Activated CD4-positive, alpha-beta T cell treated with anti-CD3 and anti-CD28 coated beads, Interleukin-2, amount 10 ng/mL, durations not matched to agents 24 days and 14 days (primary cell): ENCODE results near the gene CUEDC1. TPM values are rescaled to one million over a fixed set of nuclear protein-coding genes. Genes with fewer than 3 reads are reported as not detected.

Experiments used
- DNase-seq: peaks from one replicate; pipeline ENCODE4 v3.0.0; 2022
- H3K27ac Mint-ChIP-seq: one replicate; pipeline ENCODE4 v1.8.0; 2022; ENCODE audit warnings: mild to moderate bottlenecking, mixed read lengths
- H3K27me3 Mint-ChIP-seq: one replicate; pipeline ENCODE4 v1.8.0; 2022; ENCODE audit warnings: mixed read lengths
- H3K36me3 Mint-ChIP-seq: one replicate; pipeline ENCODE4 v1.8.0; 2022; ENCODE audit warnings: low read depth, mild to moderate bottlenecking, mixed read lengths
- H3K4me1 Mint-ChIP-seq: one replicate; pipeline ENCODE4 v1.8.0; 2021; ENCODE audit warnings: mixed read lengths
- H3K4me3 Mint-ChIP-seq: one replicate; pipeline ENCODE4 v1.8.0; 2022; ENCODE audit warnings: mild to moderate bottlenecking, moderate library complexity, mixed read lengths
- H3K9me3 Mint-ChIP-seq: one replicate; pipeline ENCODE4 v1.8.0; 2021; ENCODE audit warnings: mixed read lengths
- intact Hi-C: fragments of 100-400 bp; cut with micrococcal nuclease; formaldehyde crosslinking; loops from one replicate; pipeline ENCODE4 v1.15.1; 2023
- total RNA-seq: library from RNA; stranded (reverse); gene quantifications from 2 replicates; pipeline ENCODE4 v1.2.3, GENCODE V29; 2022

Gene CUEDC1
- total RNA-seq, 1 donor from 2014 or later = 0.58 TPM

GRCh38 chr17:57832314-57833178, 122.7 kb downstream of the CUEDC1 start:
- Mint-ChIP-seq H3K27ac (no peak overlapping the region), H3K27me3 (no peaks in the 10 kb centered on the region), H3K36me3 (peaks cover 6% of the 10 kb centered on the region), H3K4me1 (peaks cover 5% of the 10 kb centered on the region), H3K4me3 (no peak overlapping the region), H3K9me3 (no peaks in the 10 kb centered on the region)
- intact Hi-C loops = loop anchor here (1.0 kb wide), 2 partner anchors 49 to 701 kb away; no protein-coding TSS in a partner anchor
- no peak for DNase-seq

- no peak for DNase-seq
- H3K4me1 Mint-ChIP-seq = peaks cover 5% of the 10 kb centered on the region
- no peaks in the 10 kb centered on the region for H3K36me3 Mint-ChIP-seq
- intact Hi-C loops = no loop called here
- H3K4me3 Mint-ChIP-seq = no peak overlapping the region
- H3K9me3 Mint-ChIP-seq = no peaks in the 10 kb centered on the region
- no peak overlapping the region for H3K27ac Mint-ChIP-seq
- no peaks in the 10 kb centered on the region for H3K27me3 Mint-ChIP-seq
Observed at GRCh38 chr17:57830880-57831279, 124.3 kb downstream of the CUEDC1 start.

- Mint-ChIP-seq H3K36me3 (no peaks in the 10 kb centered on the region), H3K4me1 (no peaks in the 10 kb centered on the region), H3K9me3 (no peaks in the 10 kb centered on the region), H3K27me3 (peaks cover 2% of the 10 kb centered on the region), H3K27ac (no peak overlapping the region), H3K4me3 (no peak overlapping the region)
- DNase-seq = no peak
- intact Hi-C loops = no loop called here
Observed at GRCh38 chr17:57823469-57824401, 131.5 kb downstream of the CUEDC1 start.

GRCh38 chr17:57819867-57820266, 135.3 kb downstream of the CUEDC1 start:
- DNase-seq = no peak
- no peaks in the 10 kb centered on the region for H3K4me1 Mint-ChIP-seq
- H3K27ac Mint-ChIP-seq = no peak overlapping the region
- intact Hi-C loops = no loop called here
- H3K4me3 Mint-ChIP-seq = no peak overlapping the region
- no peaks in the 10 kb centered on the region for H3K36me3 Mint-ChIP-seq
- H3K9me3 Mint-ChIP-seq = no peaks in the 10 kb centered on the region
- peaks cover 9% of the 10 kb centered on the region for H3K27me3 Mint-ChIP-seq

GRCh38 chr17:57819285-57819684, 135.9 kb downstream of the CUEDC1 start:
- H3K4me1 Mint-ChIP-seq = no peaks in the 10 kb centered on the region
- H3K27ac Mint-ChIP-seq = no peak overlapping the region
- DNase-seq = no peak
- peaks cover 11% of the 10 kb centered on the region for H3K27me3 Mint-ChIP-seq
- no peaks in the 10 kb centered on the region for H3K36me3 Mint-ChIP-seq
- intact Hi-C loops = no loop called here
- H3K4me3 Mint-ChIP-seq = no peak overlapping the region
- H3K9me3 Mint-ChIP-seq = no peaks in the 10 kb centered on the region

GRCh38 chr17:57818066-57818465, 137.1 kb downstream of the CUEDC1 start:
- intact Hi-C loops = no loop called here
- no peak for DNase-seq
- Mint-ChIP-seq H3K9me3 (no peaks in the 10 kb centered on the region), H3K27me3 (peaks cover 13% of the 10 kb centered on the region), H3K27ac (no peak overlapping the region), H3K36me3 (no peaks in the 10 kb centered on the region), H3K4me3 (no peak overlapping the region), H3K4me1 (no peaks in the 10 kb centered on the region)

- Mint-ChIP-seq H3K27me3 (peaks cover 16% of the 10 kb centered on the region), H3K4me3 (no peak overlapping the region), H3K27ac (no peak overlapping the region), H3K9me3 (no peaks in the 10 kb centered on the region), H3K4me1 (no peaks in the 10 kb centered on the region), H3K36me3 (no peaks in the 10 kb centered on the region)
- DNase-seq = no peak
- intact Hi-C loops = no loop called here
Observed at GRCh38 chr17:57817299-57817698, 137.9 kb downstream of the CUEDC1 start.

GRCh38 chr17:57814421-57814820, 140.8 kb downstream of the CUEDC1 start:
- Mint-ChIP-seq H3K27ac (no peak overlapping the region), H3K9me3 (no peaks in the 10 kb centered on the region), H3K4me1 (no peaks in the 10 kb centered on the region), H3K36me3 (no peaks in the 10 kb centered on the region), H3K27me3 (peaks cover 37% of the 10 kb centered on the region), H3K4me3 (no peak overlapping the region)
- DNase-seq = no peak
- intact Hi-C loops = no loop called here

- no peak overlapping the region for H3K27ac Mint-ChIP-seq
- peaks cover 44% of the 10 kb centered on the region for H3K27me3 Mint-ChIP-seq
- no peak for DNase-seq
- H3K36me3 Mint-ChIP-seq = no peaks in the 10 kb centered on the region
- no peaks in the 10 kb centered on the region for H3K9me3 Mint-ChIP-seq
- intact Hi-C loops = no loop called here
- H3K4me3 Mint-ChIP-seq = no peak overlapping the region
- no peaks in the 10 kb centered on the region for H3K4me1 Mint-ChIP-seq
Observed at GRCh38 chr17:57811638-57812280, 143.5 kb downstream of the CUEDC1 start.

Other genes with a start within 250 kb of the CUEDC1 start
- gene CCDC182, start 210.1 kb downstream of the CUEDC1 start, total RNA-seq = not detected in 2 replicates
- 83.3 and 84.8 TPM in 2 replicates for gene MRPS23, start 105.4 kb downstream of the CUEDC1 start, total RNA-seq
- 35.4 and 37.3 TPM in 2 replicates for gene VEZF1, start 32.8 kb upstream of the CUEDC1 start, total RNA-seq
- 510 and 515 TPM in 2 replicates for gene SRSF1, start 51.8 kb upstream of the CUEDC1 start, total RNA-seq
- 36.6 and 37.2 TPM in 2 replicates for gene DYNLL2, start 128.0 kb upstream of the CUEDC1 start, total RNA-seq
- gene OR4D1, start 193.0 kb upstream of the CUEDC1 start, total RNA-seq = 0.07 and 0.14 TPM in 2 replicates
- not detected in 2 replicates for gene OR4D2, start 211.6 kb upstream of the CUEDC1 start, total RNA-seq
- not detected in 2 replicates for gene EPX, start 237.3 kb upstream of the CUEDC1 start, total RNA-seq